GM12892 (cell line): ENCODE results near the gene SIRT6. TPM values are rescaled to one million over a fixed set of nuclear protein-coding genes. Genes with fewer than 3 reads are reported as not detected.
"Not testable (repeated sequence)": the region's sequence is repeated elsewhere in the genome, so short reads cannot be mapped to it uniquely, and the experiment has no call there.

Source experiments
- DNase-seq: peaks from one replicate; pipeline ENCODE4 v3.0.0; 2011; ENCODE audit not compliant: insufficient read length
- FAIRE-seq: peaks from 2 replicates; lab custom pipeline; 2011; peaks lifted over from hg19 to GRCh38; lab: Jason Lieb, UNC
- POLR2A ChIP-seq: IDR thresholded peaks from 2 replicates; pipeline ENCODE4 v1.6.1; 2011; ENCODE audit warnings: low read depth, low read length, control low read depth
- POLR2AphosphoS5 ChIP-seq: IDR thresholded peaks from 2 replicates; pipeline ENCODE4 v1.6.1; 2011; ENCODE audit warnings: low read depth, low read length, control low read depth
- TAF1 ChIP-seq: IDR thresholded peaks from 2 replicates; pipeline ENCODE4 v1.6.1; 2011; ENCODE audit warnings: low read depth, mild to moderate bottlenecking, control low read depth, low read length, borderline replicate concordance
- polyA plus RNA-seq: library from polyadenylated mRNA; unstranded; fragments of >200 nt; gene quantifications from one replicate; pipeline ENCODE4 v1.2.1, GENCODE V29; 2012; ENCODE audit warnings: missing spikeins, inconsistent platforms; ENCODE audit not compliant: missing spikeins

Gene SIRT6
- polyA plus RNA-seq, result 12.8 TPM

DNA sequence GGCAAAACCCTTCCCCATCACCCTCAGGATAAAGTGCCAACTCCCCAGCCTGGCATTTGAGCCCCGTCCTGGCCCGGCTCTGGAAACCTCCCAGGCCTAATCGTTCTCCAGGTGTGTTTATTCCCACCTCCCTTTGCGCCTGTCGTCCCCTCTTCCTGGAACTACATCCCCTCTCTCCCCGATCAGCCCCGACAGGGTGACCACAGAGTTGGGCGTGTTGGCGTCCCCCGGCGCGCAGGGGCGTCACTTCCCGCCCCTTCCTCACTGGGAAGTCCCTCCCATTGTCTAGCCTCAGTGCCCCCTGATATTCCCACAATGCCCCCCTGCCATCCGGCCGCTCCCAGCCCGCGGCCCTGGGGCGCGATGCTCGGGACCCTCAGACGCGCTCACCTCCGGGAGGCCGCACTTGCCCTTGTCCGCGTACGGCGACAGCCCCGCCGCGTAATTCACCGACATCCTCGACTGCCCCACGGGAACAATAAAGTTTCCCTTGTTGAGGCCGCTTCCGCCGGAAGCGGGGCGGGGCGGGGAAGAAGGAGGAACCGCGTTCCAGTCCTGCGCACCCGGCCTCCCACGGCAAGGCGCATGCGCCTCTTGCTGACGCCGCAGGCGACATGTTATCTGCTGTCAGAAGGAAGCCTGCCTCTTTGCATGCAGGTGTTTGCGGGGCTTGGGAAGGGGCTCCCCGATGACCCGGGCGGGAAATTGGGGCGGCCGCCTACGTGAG is at the start of gene SIRT6, which contains the start of gene ANKRD24:
TSS of gene SIRT6 (minus strand) at position 480 of the 727 bp plus-strand sequence. CDS start at position 456, 24 bp downstream.
TSS of gene ANKRD24 (plus strand) at position 606 of the 727 bp plus-strand sequence. CDS start 3,737 bp downstream, outside the sequence.
- peak; percentile 98 for DNase-seq
- peak; percentile 96 for FAIRE-seq
- TF ChIP-seq TAF1 (peak; percentile 26; the same call in 1 of the 2 replicates), POLR2A (peak; percentile 71; the same call in 1 of the 2 replicates), POLR2AphosphoS5 (peak; percentile 41)

DNA sequence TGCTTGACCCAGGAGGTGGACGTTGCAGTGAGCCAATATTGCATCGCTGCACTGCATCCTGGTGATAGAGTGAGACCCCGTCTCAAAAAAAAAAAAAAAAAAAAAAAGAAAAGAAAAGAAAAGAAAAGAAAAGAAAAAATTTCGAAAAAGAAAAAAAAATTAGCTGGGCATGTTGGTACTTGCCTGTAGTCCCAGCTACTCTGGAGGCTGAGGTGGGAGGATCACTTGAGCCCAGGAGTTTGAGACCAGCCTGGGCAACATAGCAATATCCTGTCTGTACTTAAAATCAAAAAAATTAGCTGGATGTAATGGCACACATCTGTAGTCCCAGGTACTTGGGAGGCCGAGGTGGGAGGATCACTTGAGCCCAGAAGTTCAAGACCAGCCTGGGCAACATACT is 49.8 kb upstream of the SIRT6 start:
- not testable (repeated sequence) for FAIRE-seq

GRCh38 chr19:4231521-4231920 is 49.2 kb upstream of the SIRT6 start:
- FAIRE-seq, DNase-seq: not testable (repeated sequence)

More for the DNA sequence above, 49.8 kb upstream of the SIRT6 start:
- not testable (repeated sequence) for DNase-seq

GRCh38 chr19:4230237-4230636 is 47.9 kb upstream of the SIRT6 start:
- FAIRE-seq, DNase-seq: not testable (repeated sequence)

DNA sequence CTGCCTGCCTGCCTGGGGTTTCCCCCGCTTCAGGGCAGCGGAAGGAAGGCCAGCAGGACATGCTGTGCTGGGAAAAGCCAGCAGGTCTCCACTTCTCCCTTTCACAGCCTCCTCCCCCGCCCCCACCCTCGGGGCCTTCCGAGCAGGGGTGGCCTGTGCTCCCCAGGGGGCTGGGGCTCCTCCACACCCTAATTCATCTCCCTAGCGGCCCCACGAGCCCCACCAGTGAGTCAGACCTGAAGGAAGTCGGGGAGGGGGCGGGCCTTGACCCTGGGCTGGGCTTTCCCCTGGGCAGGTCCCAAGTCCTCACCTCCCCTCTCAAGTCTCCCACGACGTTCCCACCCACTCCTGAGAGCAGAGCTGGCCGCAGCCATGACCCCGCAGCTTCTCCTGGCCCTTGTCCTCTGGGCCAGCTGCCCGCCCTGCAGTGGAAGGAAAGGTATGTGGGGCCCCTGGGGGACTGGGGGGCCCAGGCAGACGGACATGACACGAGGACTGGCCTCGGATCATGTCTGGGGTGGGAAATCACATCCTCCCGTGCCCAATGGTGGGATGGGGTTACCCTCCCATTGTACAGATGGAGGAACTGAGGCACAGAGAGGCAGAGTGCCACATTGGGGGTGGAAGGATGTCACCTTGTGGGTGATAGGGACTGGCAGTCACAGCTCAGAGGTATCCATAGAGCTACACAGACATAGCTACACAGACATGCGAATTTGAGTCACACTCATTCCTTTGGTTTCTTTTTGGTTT is 47.0 kb upstream of the SIRT6 start, which contains the start of gene EBI3:
TSS of gene EBI3 (plus strand) at position 345 of the 753 bp plus-strand sequence. CDS start at position 373, 28 bp downstream.
- peak; percentile 93 for FAIRE-seq
- TF ChIP-seq TAF1, result 0 out of 2 replicates have a peak, but pooled peaks have one; percentile 55
- peak; percentile 68; the same call in 1 of the 2 replicates for TF ChIP-seq POLR2A
- TF ChIP-seq POLR2AphosphoS5, result peak; percentile 58; the same call in 1 of the 2 replicates
- peak; percentile 60 for DNase-seq

DNA sequence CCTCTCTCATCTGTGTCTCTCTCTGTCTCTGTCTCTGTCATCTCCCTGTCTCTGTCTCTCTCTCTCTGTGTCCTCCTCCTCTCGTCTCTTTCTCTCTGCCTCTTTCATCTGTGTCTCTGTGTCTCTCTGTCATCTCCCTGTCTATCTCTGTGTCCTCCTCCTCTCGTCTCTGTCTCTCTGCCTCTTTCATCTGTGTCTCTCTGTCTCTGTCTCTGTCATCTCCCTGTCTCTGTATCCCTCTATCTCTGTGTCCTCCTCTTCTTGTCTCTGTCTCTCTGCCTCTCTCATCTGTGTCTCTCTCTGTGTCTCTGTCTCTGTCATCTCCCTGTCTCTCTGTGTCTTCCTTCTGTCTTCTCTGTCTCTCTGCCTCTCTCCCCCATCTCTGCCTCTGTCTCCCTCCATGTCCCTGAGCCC is 46.4 kb upstream of the SIRT6 start:
- no peak for TF ChIP-seq POLR2A
- TF ChIP-seq TAF1, result no peak
- no peak for TF ChIP-seq POLR2AphosphoS5
- FAIRE-seq, result no peak

GRCh38 chr19:4227771-4228170 is 45.4 kb upstream of the SIRT6 start:
- TF ChIP-seq TAF1 (no peak), POLR2A (no peak), POLR2AphosphoS5 (no peak)
- FAIRE-seq, result no peak

More for the DNA sequence above, 46.4 kb upstream of the SIRT6 start:
- no peak for DNase-seq

DNA sequence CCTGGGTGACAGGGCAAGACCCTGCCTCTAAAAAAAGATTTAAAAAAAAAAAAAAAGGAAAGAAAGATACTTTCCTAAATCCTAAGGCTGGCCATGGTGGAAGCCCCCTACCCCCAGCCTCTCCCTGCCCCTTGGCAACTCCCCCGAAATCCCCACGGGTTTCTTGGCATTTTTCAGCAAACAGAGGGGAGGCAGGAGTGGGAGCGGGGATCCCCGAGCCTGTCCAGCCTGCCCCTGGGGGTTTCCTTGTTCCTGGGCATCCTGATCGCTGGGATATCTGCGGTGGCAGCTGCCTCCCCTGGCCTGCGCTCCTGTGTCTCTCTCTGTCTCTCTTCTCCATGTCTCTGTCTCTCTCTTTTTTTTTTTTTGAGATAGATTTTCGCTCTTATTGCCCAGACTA is 43.5 kb upstream of the SIRT6 start:
- TF ChIP-seq POLR2A (no peak), POLR2AphosphoS5 (no peak), TAF1 (no peak)
- no peak for FAIRE-seq
- DNase-seq, result no peak

More at GRCh38 chr19:4227771-4228170, 45.4 kb upstream of the SIRT6 start:
- DNase-seq, result no peak

DNA sequence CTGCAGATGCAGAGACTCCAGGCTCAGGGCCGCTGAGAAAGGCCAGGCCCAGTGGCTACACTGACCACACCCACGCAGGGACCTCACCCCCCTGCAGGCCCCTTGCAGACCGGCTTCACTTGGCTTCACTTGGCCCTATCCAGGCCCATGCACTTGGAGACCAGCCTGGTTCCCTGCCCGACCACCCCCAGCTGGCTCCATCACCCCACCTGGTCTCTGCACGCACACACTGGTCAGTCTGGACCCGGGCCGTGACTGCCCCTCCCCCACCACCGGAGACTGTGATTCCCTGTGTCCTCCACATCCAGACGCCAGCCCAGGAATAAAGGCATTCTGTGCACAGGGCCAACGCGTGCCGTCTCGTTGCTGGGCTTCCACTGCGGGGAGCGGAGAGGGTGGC is 42.1 kb upstream of the SIRT6 start:
- TF ChIP-seq TAF1, result no peak
- TF ChIP-seq POLR2A, result no peak
- no peak for TF ChIP-seq POLR2AphosphoS5
- DNase-seq, result no peak
- FAIRE-seq, result no peak

DNA sequence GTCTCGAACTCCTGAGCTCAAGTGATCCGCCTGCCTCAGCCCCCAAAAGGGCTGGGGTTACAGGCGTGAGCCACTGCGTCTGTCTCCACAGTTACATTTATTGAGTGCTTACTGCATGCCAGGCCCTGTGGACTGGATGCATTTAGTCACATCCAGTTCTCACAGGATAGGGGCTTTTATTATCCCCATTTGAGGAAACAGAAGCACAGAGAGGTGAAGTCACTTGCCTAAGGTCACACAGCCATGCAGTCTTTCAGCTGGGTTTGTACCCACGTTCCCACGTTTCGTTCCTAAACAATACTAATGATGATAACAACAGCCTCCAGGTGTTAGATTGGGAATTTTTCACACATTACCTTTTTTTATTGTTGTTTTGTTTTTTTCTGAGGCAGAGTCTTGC is 37.8 kb upstream of the SIRT6 start:
- TF ChIP-seq POLR2A (no peak), TAF1 (no peak), POLR2AphosphoS5 (no peak)
- DNase-seq, result no peak
- no peak for FAIRE-seq

GRCh38 chr19:4218523-4218922 is 36.2 kb upstream of the SIRT6 start:
- FAIRE-seq, DNase-seq: not testable (repeated sequence)
